H9 (cell line): ENCODE results near the gene PTTG1. TPM values are rescaled to one million over a fixed set of nuclear protein-coding genes. Genes with fewer than 3 reads are reported as not detected.

ENCODE experiments used
- DNase-seq: peaks from one replicate; pipeline ENCODE4 v3.0.0-alpha.2; 2017
- H2AFZ ChIP-seq: one replicate; pipeline ENCODE4 v1.6.1; 2013; ENCODE audit warnings: mild to moderate bottlenecking, low read length, control low read depth, moderate library complexity
- H2AK5ac ChIP-seq: 2 replicates; pipeline ENCODE4 v1.6.1; 2013; ENCODE audit warnings: low read length, control low read depth, mixed read lengths; ENCODE audit not compliant: insufficient read length
- H2BK120ac ChIP-seq: one replicate; pipeline ENCODE4 v1.6.1; 2013; ENCODE audit warnings: low read depth, mild to moderate bottlenecking, low read length, control low read depth, inconsistent platforms; ENCODE audit not compliant: poor library complexity, severe bottlenecking
- H2BK12ac ChIP-seq: 2 replicates; pipeline ENCODE4 v1.6.1; 2013; ENCODE audit warnings: low read length, control low read depth, mixed read lengths, low read depth; ENCODE audit not compliant: insufficient read length
- H2BK15ac ChIP-seq: 2 replicates; pipeline ENCODE4 v1.6.1; 2013; ENCODE audit warnings: low read depth, low read length, control low read depth
- H2BK20ac ChIP-seq: one replicate; pipeline ENCODE4 v1.6.1; 2013; ENCODE audit warnings: low read depth, mild to moderate bottlenecking, low read length, control low read depth, inconsistent platforms; ENCODE audit not compliant: poor library complexity, severe bottlenecking
- H2BK5ac ChIP-seq: 2 replicates; pipeline ENCODE4 v1.6.1; 2013; ENCODE audit warnings: low read length, control low read depth, mixed read lengths; ENCODE audit not compliant: insufficient read length
- H3K14ac ChIP-seq: 2 replicates; pipeline ENCODE4 v1.6.1; 2013; ENCODE audit warnings: low read length, control low read depth; ENCODE audit not compliant: insufficient read depth
- H3K18ac ChIP-seq: 2 replicates; pipeline ENCODE4 v1.6.1; 2013; ENCODE audit warnings: low read depth, mild to moderate bottlenecking, mixed read lengths, low read length, control low read depth; ENCODE audit not compliant: insufficient read length
- H3K23ac ChIP-seq: 2 replicates; pipeline ENCODE4 v1.6.1; 2013; ENCODE audit warnings: low read length, control low read depth, mixed read lengths, low read depth; ENCODE audit not compliant: insufficient read length
- H3K23me2 ChIP-seq: 2 replicates; pipeline ENCODE4 v1.6.1; 2013; ENCODE audit warnings: low read depth, mild to moderate bottlenecking, mixed read lengths, low read length, control low read depth; ENCODE audit not compliant: insufficient read length, poor library complexity, severe bottlenecking
- H3K27ac ChIP-seq: 2 replicates; pipeline ENCODE4 v1.5.1; 2013; ENCODE audit warnings: low read length, control low read depth, mixed read lengths, low read depth; ENCODE audit not compliant: insufficient read length
- H3K27me3 ChIP-seq: 2 replicates; pipeline ENCODE4 v1.6.1; 2013; ENCODE audit warnings: low read length, control low read depth, inconsistent platforms; ENCODE audit not compliant: insufficient read depth
- H3K4ac ChIP-seq: 2 replicates; pipeline ENCODE4 v1.6.1; 2013; ENCODE audit warnings: low read depth, mild to moderate bottlenecking, control low read depth, inconsistent platforms, low read length, moderate library complexity
- H3K4me1 ChIP-seq: 2 replicates; pipeline ENCODE4 v1.6.1; 2013; ENCODE audit warnings: low read length, control low read depth, inconsistent platforms; ENCODE audit not compliant: insufficient read depth
- H3K4me2 ChIP-seq: 2 replicates; pipeline ENCODE4 v1.6.1; 2013; ENCODE audit warnings: low read length, control low read depth, mixed read lengths; ENCODE audit not compliant: insufficient read length, insufficient read depth
- H3K56ac ChIP-seq: 2 replicates; pipeline ENCODE4 v1.6.1; 2013; ENCODE audit warnings: low read depth, mild to moderate bottlenecking, mixed read lengths, low read length, control low read depth; ENCODE audit not compliant: insufficient read length
- H3K79me1 ChIP-seq: 2 replicates; pipeline ENCODE4 v1.6.1; 2013; ENCODE audit warnings: low read depth, mild to moderate bottlenecking, moderate library complexity, low read length, control low read depth, inconsistent platforms; ENCODE audit not compliant: insufficient read depth, poor library complexity, severe bottlenecking
- H3K79me2 ChIP-seq: 2 replicates; pipeline ENCODE4 v1.6.1; 2013; ENCODE audit warnings: low read length, control low read depth, inconsistent platforms; ENCODE audit not compliant: insufficient read depth
- H3K9ac ChIP-seq: 2 replicates; pipeline ENCODE4 v1.6.1; 2013; ENCODE audit warnings: low read length, control low read depth, mixed read lengths; ENCODE audit not compliant: insufficient read length; ENCODE audit errors: extremely low read depth
- H3K9me3 ChIP-seq: one replicate; pipeline ENCODE4 v1.6.1; 2013; ENCODE audit warnings: low read depth, low read length, inconsistent platforms; ENCODE audit not compliant: control insufficient read depth
- H3T11ph ChIP-seq: one replicate; pipeline ENCODE4 v1.6.1; 2013; ENCODE audit warnings: mild to moderate bottlenecking, low read length, control low read depth, inconsistent platforms
- H4K20me1 ChIP-seq: one replicate; pipeline ENCODE4 v1.6.1; 2013; ENCODE audit not compliant: control insufficient read depth, insufficient read length, insufficient read depth
- H4K5ac ChIP-seq: 2 replicates; pipeline ENCODE4 v1.6.1; 2013; ENCODE audit warnings: low read depth, mild to moderate bottlenecking, mixed read lengths, low read length, control low read depth; ENCODE audit not compliant: insufficient read length
- H4K8ac ChIP-seq: replicated peaks from 2 replicates; pipeline ENCODE4 v1.6.1; 2013; ENCODE audit warnings: low read length, control low read depth, mixed read lengths, low read depth; ENCODE audit not compliant: insufficient read length
- H4K91ac ChIP-seq: 2 replicates; pipeline ENCODE4 v1.6.1; 2013; ENCODE audit warnings: low read depth, mild to moderate bottlenecking, moderate library complexity, mixed read lengths, low read length, control low read depth; ENCODE audit not compliant: insufficient read length
- H3K27ac Mint-ChIP-seq, 3 experiments: 2 replicates in 2 of 3; 3 replicates in 1 of 3; pipeline ENCODE4 v1.8.0; 2020 to 2021; ENCODE audit warnings: mixed read lengths in 3 of 3, mild to moderate bottlenecking in 1 of 3, moderate library complexity in 1 of 3
- H3K27me3 Mint-ChIP-seq: 2 replicates; pipeline ENCODE4 v1.8.0; 2021; ENCODE audit warnings: low read depth, mild to moderate bottlenecking, moderate library complexity, mixed read lengths
- H3K36me3 Mint-ChIP-seq, 3 experiments: 2 replicates in 2 of 3; 3 replicates in 1 of 3; pipeline ENCODE4 v1.8.0; 2020 to 2021; ENCODE audit warnings: low read depth in 3 of 3, mixed read lengths in 3 of 3; ENCODE audit not compliant: insufficient read depth in 1 of 3
- H3K4me1 Mint-ChIP-seq, 2 experiments: 2 replicates each; pipeline ENCODE4 v1.8.0; 2020; ENCODE audit warnings: mixed read lengths in 2 of 2
- H3K4me3 Mint-ChIP-seq, 2 experiments: 2 replicates in 1 of 2; 3 replicates in 1 of 2; pipeline ENCODE4 v1.8.0; 2020 to 2021; ENCODE audit warnings: mild to moderate bottlenecking in 2 of 2, mixed read lengths in 2 of 2, moderate library complexity in 1 of 2
- H3K9me3 Mint-ChIP-seq, 2 experiments: 2 replicates in 1 of 2; 3 replicates in 1 of 2; pipeline ENCODE4 v1.8.0; 2020; ENCODE audit warnings: mild to moderate bottlenecking in 2 of 2, mixed read lengths in 2 of 2, moderate library complexity in 1 of 2
- WGBS: extraction: QIAGEN DNeasy Blood & Tissue Kit; methylation state at CpG from one replicate; pipeline ENCODE4 v1.1.7; 2013; ENCODE audit warnings: missing lambda C conversion rate, low lambda C conversion rate, mixed read lengths; ENCODE audit not compliant: insufficient read length; ENCODE audit errors: extremely low coverage; 5-methylcytosine and 5-hydroxymethylcytosine counted together
- total RNA-seq: library from RNA; stranded (reverse); gene quantifications from 2 replicates; pipeline ENCODE4 v1.2.1, GENCODE V29; 2021
- TF ChIP-seq, protein P1 (sequence below): fragments of 200-600 bp; sonication (generic); conservative IDR thresholded peaks from 3 replicates; pipeline ENCODE4 v1.8.0; 2021; ENCODE audit warnings: antibody characterized with exemption, mild to moderate bottlenecking

PTTG1 gene
- total RNA-seq, 1 experiment from 2014 or later = 279 TPM

GRCh38 chr5:160470437-160471361, 49.0 kb downstream of the PTTG1 start:
- Histone ChIP-seq H3K27me3 (no peaks in the 10 kb centered on the region), H3K23ac (no peak overlapping the region), H4K91ac (no peak overlapping the region), H2AFZ (no peak overlapping the region), H3K79me2 (no peaks in the 10 kb centered on the region), H4K20me1 (no peaks in the 10 kb centered on the region), H3K27ac (no peak overlapping the region), H3K56ac (no peak overlapping the region), H2BK5ac (no peak overlapping the region), H3K9me3 (no peaks in the 10 kb centered on the region), H3K14ac (no peak overlapping the region), H2AK5ac (no peak overlapping the region), H4K5ac (no peak overlapping the region), H3K79me1 (no peaks in the 10 kb centered on the region), H3K4ac (no peak overlapping the region), H3K4me1 (no peaks in the 10 kb centered on the region), H3K9ac (no peak overlapping the region), H3K23me2 (no peaks in the 10 kb centered on the region), H3K4me2 (no peak overlapping the region), H2BK120ac (no peak overlapping the region), H3T11ph (no peak overlapping the region), H2BK12ac (no peak overlapping the region), H2BK20ac (no peak overlapping the region), H3K18ac (no peak overlapping the region), H2BK15ac (no peak overlapping the region), H4K8ac (no peak overlapping the region)
- H3K9me3 Mint-ChIP-seq = no peaks in the 10 kb centered on the region; a peak in 1 of 5 replicates
- no peak overlapping the region for H3K4me3 Mint-ChIP-seq
- WGBS = no CpG with 5 or more reads among the region's 7 CpGs
- TF ChIP-seq, protein P1, sequence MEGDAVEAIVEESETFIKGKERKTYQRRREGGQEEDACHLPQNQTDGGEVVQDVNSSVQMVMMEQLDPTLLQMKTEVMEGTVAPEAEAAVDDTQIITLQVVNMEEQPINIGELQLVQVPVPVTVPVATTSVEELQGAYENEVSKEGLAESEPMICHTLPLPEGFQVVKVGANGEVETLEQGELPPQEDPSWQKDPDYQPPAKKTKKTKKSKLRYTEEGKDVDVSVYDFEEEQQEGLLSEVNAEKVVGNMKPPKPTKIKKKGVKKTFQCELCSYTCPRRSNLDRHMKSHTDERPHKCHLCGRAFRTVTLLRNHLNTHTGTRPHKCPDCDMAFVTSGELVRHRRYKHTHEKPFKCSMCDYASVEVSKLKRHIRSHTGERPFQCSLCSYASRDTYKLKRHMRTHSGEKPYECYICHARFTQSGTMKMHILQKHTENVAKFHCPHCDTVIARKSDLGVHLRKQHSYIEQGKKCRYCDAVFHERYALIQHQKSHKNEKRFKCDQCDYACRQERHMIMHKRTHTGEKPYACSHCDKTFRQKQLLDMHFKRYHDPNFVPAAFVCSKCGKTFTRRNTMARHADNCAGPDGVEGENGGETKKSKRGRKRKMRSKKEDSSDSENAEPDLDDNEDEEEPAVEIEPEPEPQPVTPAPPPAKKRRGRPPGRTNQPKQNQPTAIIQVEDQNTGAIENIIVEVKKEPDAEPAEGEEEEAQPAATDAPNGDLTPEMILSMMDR = no peak
- no peak overlapping the region for H3K27ac Mint-ChIP-seq
- H3K4me1 Mint-ChIP-seq = peaks cover 12 to 16% of the 10 kb centered on the region in 2 experiments
- no peaks in the 10 kb centered on the region for H3K36me3 Mint-ChIP-seq
- H3K27me3 Mint-ChIP-seq = no peaks in the 10 kb centered on the region
- no peak for DNase-seq
